Measurements from ENCODE around the gene TMC7. TPM values are rescaled to one million over a fixed set of nuclear protein-coding genes. Genes with fewer than 3 reads are reported as not detected.
A peak's percentile ranks its signal among the peaks of the same experiment; 100 is the strongest.
"Not testable (repeated sequence)": the region's sequence is repeated elsewhere in the genome, so short reads cannot be mapped to it uniquely, and the experiment has no call there.

TMC7 gene
- polyA plus RNA-seq (ENCODE audit: insufficient read length in 3 of 3) = 1 to 10 TPM; 1.6 to 1.7 (median 1.7) TPM

DNA sequence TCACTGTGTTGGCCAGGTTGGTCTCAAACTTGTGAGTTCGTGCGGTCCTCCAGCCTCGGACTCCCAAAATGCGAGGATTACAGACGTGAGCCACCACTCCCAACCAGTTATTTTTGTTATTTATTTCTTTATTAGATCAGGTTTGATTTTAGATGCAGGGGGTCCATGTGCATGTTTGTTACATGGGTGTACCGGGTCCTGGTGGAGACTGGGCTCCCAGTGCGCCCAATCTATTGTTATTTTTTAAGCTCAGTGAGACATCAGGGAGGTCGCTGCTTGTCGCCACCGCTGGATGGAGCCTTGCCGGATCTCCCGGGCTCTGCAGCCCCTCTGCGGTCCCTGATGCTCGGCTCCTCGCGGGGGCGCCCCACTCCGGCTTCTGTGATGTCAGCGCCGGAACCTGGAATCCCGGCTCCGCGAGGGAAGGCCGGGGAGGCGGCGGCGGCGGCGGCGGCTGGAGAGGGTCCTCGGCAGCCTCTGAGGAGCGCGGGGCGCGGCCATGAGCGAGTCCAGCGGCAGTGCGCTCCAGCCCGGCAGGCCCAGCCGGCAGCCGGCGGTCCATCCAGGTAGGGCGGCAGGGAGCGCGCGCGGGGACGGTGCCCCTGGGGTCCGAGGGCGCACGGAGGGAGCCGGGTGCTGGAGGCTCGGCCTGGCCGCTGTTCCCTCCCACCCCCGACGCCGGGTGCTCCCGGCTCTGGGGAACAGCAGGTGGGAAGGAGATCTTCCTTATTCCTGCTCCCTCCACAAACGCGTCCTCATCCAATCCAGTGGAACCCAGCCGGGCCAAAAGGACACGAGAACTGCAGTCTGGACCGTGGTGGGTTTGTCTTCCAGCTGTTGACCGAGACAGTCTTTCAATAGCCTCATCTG, at the start of gene TMC7:
TSS of gene TMC7 (plus strand) at position 370 of the 870 bp plus-strand sequence. CDS start at position 500, 130 bp downstream.
- peak; percentile 62 to 83 (median 63) for DNase-seq (ENCODE audit: low read depth in 3 of 3, low spot score in 2 of 3)

DNA sequence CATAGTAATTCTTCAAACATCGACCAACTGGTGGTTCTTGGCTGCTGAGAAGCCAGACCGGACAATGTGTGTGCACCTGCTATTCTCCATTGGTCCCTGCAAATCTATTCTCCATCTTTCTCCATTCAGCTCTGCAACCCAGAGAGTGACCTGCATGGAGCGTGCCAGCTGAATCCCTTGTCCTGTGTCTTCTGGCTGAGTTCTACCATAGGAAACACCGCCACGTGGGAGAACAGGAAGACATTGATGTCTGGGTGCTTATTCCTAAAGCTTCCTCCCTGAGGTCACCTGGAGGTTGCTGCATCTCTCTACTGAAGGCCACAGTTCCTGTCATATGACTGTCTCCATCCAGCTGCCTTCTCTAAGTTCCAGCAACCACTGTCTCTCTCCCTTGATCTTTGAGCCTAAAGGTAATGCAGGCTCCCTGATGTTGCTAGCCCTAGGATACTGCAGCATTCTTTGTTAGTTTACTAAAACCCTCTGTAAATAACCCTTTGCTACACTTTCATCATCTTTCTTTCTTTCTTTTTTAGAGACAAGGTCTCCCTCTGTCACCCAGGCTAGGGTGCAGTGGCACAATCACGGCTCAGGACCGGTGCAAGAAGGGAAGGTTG, 46.9 kb upstream of the TMC7 start:
- no peak for DNase-seq (ENCODE audit: low read depth in 3 of 3, low spot score in 2 of 3)

- DNase-seq (ENCODE audit: low read depth in 3 of 3, low spot score in 2 of 3) = no peak
Measured at GRCh38 chr16:18937390-18937789, 46.3 kb upstream of the TMC7 start.

DNA sequence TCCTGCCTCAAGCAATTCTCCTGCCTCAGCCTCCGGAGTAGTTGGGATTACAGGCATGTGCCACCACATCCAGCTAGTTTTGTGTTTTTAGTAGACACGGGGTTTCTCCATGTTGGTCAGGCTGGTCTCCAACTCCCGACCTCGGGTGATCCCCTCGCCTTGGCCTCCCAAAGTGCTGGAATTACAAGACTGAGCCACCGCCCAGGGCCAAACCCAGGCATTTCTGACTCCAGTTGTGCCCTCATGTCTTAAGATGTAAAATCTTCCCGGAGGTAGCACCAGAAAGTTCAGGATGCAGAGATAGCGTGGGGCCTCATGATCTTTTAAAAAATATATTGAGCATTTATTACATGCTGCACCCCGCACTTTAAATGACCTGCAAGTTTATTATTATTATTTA, 44.7 kb upstream of the TMC7 start:
- DNase-seq (ENCODE audit: low read depth in 3 of 3, low spot score in 2 of 3) = no peak

DNA sequence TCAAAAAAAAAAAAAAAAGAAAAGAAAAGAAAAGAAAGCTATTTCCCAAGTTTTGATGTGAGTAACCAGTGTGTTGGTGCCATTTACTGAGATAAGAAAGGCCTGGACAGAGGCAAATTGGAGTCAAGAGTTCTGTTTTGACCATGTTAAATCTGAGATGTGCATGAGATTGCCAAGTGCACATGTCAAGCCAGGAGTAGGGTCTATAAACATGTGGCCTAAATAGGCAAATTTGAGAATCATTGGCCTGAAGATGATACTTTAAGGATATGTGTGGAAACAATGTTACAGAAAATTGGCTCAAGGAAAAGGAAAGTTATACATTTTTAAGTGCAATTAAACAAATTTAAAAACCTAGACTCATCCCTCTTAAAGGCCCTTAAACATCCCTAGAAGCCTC, 42.3 kb upstream of the TMC7 start:
- DNase-seq (ENCODE audit: low read depth in 3 of 3, low spot score in 2 of 3) = no peak

DNA sequence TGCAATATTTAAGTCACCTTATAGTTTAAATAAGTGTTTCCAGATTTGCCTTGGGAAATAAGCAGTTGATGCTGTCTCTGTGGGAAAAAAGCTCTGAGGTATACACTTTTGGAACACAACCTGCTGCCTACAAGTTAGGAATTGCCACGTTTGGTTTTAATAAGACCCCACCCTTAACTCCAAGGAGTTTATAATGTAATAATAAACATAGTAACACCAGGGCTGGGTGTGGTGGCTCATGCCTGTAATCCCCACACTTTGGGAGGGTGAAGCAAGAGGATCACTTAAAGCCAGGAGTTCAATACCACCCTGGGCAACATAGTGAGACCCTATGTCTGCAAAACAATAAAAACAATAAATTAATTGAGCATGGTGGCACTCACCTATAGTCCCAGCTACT, 41.7 kb upstream of the TMC7 start:
- DNase-seq (ENCODE audit: low read depth in 3 of 3, low spot score in 2 of 3) = no peak

- DNase-seq (ENCODE audit: low read depth in 3 of 3, low spot score in 2 of 3) = no peak
Measured at GRCh38 chr16:18943414-18943813, 40.3 kb upstream of the TMC7 start.

DNA sequence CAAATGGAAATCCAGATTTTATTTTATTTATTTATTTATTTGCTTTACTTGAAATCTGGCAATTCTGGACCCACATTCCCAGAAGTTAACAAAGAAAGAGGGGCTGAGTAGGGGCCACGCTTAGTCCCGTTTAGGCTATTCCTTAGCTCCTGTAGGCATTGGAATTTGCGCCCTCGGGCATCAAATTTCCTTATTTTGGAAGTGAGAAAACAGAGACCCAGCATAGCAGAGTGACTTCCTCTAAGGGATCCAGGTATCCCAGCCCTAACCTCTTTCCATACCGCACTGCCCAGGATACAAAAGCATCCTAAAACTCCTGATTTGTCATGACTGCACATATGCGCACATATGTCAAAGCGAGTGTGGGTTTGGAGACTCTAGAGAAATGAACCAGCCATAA, 38.5 kb upstream of the TMC7 start:
- DNase-seq (ENCODE audit: low read depth in 3 of 3, low spot score in 2 of 3) = no peak

- no peak for DNase-seq (ENCODE audit: low read depth in 3 of 3, low spot score in 2 of 3)
Measured at GRCh38 chr16:18948372-18949020, 35.2 kb upstream of the TMC7 start.

- DNase-seq (ENCODE audit: low read depth in 3 of 3, low spot score in 2 of 3) = no peak
Measured at GRCh38 chr16:18950469-18951185, 33.1 kb upstream of the TMC7 start.

GRCh38 chr16:18953547-18953946, 30.2 kb upstream of the TMC7 start:
- no peak for DNase-seq (ENCODE audit: low read depth in 3 of 3, low spot score in 2 of 3)

DNA sequence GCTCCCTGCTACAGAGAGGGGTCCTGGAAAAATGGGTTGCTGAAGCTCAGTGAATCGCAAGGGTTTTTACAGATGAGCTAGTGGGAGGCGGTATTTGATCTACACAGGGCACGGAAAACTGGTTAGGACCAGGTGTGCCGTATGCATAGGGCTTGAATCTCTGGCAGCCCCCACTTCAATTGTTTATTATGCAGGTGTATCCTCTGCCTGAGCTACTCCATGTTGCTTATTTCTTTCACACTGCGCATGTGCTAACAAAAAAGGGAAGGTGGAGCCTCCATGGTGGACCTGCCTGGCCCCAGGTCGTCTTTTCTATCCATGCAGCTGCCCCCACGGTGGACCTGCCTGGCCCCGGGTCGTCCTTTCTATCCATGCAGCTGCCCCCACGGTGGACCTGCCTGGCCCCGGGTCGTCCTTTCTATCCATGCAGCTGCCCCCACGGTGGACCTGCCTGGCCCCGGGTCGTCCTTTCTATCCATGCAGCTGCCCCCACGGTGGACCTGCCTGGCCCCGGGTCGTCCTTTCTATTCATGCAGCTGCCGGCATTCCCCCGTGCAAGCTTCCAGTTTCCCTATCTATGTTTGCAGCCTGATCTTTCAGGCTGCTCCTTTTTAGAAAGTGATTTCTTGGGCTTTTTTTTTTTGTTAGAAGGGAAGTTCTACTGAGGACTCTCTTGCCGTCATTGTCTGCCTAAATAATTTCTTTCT, 27.7 kb upstream of the TMC7 start:
- DNase-seq (ENCODE audit: low read depth in 3 of 3, low spot score in 2 of 3) = not testable (repeated sequence)

- DNase-seq (ENCODE audit: low read depth in 3 of 3, low spot score in 2 of 3) = not testable (repeated sequence)
Measured at GRCh38 chr16:18956658-18957241, 27.0 kb upstream of the TMC7 start.

GRCh38 chr16:18958621-18959029, 25.1 kb upstream of the TMC7 start:
- DNase-seq (ENCODE audit: low read depth in 3 of 3, low spot score in 2 of 3) = no peak

GRCh38 chr16:18959031-18959505, 24.7 kb upstream of the TMC7 start:
- no peak for DNase-seq (ENCODE audit: low read depth in 3 of 3, low spot score in 2 of 3)

- no peak for DNase-seq (ENCODE audit: low read depth in 3 of 3, low spot score in 2 of 3)
Measured at GRCh38 chr16:18965555-18965954, 18.2 kb upstream of the TMC7 start.

GRCh38 chr16:18966791-18967190, 16.9 kb upstream of the TMC7 start:
- no peak for DNase-seq (ENCODE audit: low read depth in 3 of 3, low spot score in 2 of 3)

GRCh38 chr16:18969050-18969854, 14.5 kb upstream of the TMC7 start:
- peak; percentile 41 to 58 (median 54) for DNase-seq (ENCODE audit: low read depth in 3 of 3, low spot score in 2 of 3)

GRCh38 chr16:18969855-18970240, 13.9 kb upstream of the TMC7 start:
- no peak for DNase-seq (ENCODE audit: low read depth in 3 of 3, low spot score in 2 of 3)

Measured in right renal cortex interstitium (tissue), 3 donors.